ENCODE data around the gene TMEM120B. TPM values are rescaled to one million over a fixed set of nuclear protein-coding genes. Genes with fewer than 3 reads are reported as not detected.
"Not testable (repeated sequence)": the region's sequence is repeated elsewhere in the genome, so short reads cannot be mapped to it uniquely, and the experiment has no call there.

Gene TMEM120B
- total RNA-seq, 1 experiment from 2014 or later, result 3.9 TPM

DNA sequence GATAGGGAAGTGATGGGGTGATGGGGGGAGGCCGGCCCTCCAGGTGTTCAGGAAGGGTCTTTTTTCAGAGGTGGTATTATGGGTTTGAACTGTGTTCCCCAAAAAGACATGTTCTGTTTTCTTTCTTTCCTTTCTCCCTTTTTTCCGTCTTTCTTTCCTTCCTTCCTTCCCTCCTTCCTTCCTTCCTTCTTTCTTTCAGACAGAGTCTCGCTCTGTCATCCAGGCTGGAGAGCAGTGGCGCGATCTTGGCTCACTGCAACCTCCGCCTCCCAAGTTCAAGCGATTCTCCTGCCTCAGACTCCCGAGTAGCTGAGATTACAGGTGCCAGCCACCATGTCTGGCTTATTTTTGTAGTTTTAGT lies 3.5 kb upstream of the TMEM120B start:
- not testable (repeated sequence) for DNase-seq (ENCODE audit: low read depth)

DNA sequence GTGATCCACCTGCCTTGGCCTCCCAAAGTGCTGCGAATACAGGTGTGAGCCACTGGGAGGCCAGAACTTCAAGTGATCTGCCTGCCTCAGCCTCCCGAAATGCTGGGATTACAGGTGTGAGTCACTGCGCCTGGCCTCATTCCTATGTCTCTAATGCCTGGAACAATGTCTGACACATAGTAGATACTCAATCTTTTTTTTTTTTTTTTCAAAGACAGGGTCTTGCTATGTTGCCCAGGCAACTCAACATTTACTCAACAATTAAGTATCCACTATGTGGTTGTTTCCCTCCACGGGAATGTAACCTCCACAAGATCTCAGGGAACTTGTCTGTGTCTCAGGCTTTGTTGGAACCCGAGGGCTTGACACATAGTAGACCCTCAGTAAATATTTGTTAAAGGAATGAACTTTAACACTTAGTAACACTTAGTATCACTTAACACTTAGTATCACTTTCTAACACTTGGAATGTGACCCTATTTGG lies 3.0 kb upstream of the TMEM120B start:
- peak; percentile 73 for DNase-seq (ENCODE audit: low read depth)

DNA sequence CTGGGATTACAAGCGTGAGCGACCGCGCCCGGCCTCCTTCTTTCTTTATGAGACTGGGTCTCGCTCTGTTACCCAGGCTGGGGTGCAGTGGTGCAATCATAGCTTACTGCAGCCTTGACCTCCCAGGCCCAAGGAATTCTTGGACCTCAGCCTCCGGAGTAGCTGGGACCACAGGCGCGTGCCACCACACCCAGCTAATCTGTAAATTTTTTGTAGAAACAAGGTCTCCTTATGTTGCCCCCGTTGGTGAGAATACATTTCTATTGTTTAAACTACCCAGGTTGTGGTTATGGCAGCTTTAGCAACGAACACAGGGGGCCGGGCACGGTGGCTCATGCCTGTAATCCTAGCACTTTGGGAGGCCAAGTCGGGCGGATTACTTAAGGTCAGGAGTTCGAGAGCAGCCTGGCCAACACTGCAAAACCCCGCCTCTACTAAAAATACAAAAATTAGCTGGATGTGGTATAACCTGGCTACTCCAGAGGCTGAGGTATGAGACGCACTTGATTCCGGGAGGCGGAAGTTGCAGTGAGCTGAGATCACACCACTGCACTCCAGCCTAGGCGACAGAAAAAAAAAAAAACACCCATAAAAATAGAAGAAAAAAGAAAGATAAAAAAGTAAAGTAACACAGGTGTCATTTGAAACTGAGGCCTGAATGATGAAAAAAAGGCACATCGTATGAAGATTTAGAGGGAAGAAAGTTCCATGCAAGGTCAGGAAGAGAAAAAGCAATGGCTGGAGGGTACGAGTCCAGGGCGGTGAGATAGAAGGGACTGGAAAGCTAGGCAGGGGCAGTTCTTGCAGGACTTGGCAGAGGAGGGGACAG lies 977 bp upstream of the TMEM120B start:
- peak; percentile 49 for DNase-seq (ENCODE audit: low read depth)

DNA sequence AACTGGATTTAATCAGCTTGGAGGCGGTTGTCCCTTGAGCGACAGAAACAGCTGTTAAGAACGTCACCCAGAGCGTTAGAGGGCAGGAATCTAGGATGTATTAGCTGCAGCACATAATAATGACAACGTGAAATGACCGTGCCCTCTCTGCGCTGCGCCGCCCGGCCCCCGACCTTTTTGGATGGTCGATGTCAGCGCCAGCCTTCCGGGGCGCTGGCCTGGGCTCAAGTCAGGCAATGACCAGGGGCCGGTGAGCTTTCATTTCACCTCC lies 427 bp upstream of the TMEM120B start:
- peak; percentile 37 for DNase-seq (ENCODE audit: low read depth)

DNA sequence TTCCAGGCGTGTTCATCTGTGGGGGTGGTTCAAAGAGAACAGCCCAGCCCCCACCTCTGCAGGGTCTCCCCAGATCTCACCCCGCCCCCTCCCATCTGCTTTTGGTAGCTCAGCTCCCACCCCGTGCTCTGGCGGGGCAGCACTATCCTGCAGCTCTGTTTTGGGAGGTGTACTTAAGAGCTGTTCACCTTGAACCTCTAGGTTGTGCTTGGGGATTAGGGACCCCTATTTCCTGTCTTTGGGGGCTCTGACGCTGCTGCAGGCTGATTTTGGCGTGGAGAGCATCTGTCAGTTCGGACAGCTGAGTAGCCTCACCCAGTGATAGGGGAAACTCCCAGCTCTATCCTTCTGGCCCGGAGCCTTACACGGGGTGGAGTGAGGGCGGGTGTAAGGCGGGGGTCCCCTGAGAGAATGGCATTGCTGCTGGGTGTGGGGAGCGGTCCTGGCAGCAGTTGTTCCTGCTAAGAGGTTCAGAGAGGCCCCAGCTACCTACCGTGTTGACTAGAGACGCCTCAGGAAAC lies 765 bp downstream of the TMEM120B start:
- DNase-seq (ENCODE audit: low read depth), result no peak

DNA sequence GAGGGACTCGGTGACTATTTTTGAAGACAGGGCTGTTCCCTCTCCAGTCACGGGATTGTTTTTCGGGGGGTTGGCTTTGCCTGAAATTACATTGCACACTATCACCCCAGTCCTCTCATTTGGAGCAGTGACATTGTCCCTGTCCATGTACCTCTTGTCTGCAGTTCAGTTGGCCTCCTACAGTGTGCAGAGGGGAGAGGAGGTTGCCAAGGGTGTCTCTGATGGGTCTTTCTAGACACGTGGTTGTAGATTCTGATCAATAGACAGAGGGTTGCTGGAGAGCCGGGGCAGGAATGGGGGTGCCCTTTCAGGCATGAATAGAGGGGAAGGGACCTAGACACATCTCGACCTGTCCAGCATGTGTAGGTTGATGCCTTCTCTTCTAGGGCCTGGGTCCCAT lies 1.2 kb downstream of the TMEM120B start:
- no peak for DNase-seq (ENCODE audit: low read depth)

DNA sequence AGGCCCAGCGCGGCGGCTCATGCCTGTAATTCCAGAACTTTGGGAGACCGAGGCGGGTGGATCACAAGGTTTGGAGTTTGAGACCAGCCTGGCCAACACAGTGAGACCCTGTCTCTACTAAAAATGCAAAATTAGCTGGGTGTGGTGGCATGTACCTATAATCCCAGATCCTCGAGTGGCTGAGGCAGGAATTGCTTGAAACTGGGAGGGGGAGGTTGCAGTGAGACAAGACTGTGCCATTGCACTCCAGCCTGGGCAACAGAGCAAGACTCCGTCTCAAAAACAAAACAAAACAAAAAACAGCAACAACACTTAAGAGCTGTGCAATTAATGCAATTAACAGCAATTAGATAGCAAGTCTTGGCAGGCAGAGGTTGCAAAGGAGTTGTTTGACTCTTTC lies 2.5 kb downstream of the TMEM120B start:
- DNase-seq (ENCODE audit: low read depth), result not testable (repeated sequence)

DNA sequence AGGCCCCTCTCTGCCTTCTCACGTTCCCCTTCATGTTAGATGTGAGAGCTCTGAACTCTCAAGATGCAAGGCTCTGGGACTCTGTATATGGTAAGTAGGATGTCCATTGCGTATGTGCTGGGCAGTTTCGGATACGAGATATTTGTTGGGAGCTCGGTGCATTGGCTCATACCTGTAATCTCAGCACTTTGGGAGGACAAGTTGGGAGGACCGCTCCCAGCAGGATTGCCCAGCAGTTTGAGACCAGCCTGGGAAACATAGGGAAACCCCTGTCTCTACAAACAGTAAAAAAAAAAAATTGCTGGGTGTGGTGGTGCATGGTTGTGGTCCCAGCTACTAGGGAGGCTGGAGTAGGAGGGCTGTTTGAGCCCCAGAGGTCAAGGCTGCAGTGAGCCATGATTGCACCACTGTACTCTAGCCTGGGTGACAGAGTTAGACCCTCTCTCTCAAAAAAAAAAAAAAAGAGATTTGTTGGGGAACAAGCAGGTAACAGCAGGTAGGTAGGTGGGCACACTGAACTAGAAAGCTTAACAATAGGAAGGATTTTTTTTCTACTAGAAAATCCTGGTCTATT lies 3.4 kb downstream of the TMEM120B start:
- no peak for DNase-seq (ENCODE audit: low read depth)

DNA sequence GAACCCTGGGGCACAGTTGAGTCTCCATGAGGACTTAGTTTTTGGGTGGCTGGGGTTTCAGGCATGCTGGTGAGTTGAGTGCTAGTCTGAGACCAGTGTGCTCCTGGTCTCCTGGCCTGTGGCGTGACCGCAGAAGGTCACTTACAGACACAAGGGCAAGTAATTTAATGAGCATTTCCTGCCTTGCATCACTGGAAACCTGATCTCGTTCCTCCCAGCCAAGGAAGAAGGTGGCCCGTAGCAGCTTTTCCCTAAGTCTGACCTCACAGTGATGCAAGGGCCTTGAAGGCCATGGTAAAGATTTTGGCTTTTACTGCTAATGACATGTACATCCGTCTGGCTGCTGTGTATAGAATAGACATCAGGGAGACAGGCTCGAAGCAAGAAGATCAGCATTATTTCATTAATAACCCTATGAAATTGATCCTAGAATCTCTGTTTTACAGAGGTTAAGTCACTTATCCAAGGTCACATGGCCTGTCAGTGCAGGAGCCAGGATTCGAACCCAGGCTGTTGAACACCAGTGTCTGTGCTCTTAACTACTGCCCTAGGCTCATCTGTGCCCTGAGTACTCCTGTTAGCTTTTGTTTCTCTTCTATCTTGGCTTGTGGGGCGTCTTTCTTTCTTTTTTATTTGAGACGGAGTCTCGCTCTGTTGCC lies 4.6 kb downstream of the TMEM120B start:
- DNase-seq (ENCODE audit: low read depth), result peak; percentile 86

DNA sequence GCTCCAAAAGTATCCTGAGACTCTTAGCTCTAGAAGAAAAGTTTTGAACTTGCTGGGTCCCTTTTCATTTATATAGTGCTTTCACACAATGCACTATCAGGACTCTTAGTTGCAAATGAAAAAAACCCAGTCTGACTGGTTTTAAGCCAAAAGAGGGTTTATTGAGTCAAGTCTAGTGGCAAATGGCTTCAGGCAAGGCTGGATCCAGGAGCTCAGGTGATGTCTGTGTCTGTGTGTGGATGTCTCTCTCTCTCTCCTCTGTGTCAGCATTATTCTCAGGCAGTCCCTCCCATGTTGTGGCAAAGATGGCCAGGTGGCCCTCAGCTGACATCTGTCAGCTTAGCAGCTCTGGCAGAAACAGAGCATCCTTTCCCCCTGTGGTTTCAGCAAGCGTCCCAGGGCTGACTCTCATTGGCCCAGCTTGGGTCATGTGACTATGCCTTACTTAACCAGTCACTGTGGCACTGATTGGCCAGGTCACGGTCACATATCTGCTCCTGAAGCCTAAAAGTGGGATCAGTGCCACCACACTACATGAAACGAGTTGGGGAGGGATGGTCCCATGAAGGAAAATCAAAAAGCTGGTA lies 6.2 kb downstream of the TMEM120B start:
- no peak for DNase-seq (ENCODE audit: low read depth)

DNA sequence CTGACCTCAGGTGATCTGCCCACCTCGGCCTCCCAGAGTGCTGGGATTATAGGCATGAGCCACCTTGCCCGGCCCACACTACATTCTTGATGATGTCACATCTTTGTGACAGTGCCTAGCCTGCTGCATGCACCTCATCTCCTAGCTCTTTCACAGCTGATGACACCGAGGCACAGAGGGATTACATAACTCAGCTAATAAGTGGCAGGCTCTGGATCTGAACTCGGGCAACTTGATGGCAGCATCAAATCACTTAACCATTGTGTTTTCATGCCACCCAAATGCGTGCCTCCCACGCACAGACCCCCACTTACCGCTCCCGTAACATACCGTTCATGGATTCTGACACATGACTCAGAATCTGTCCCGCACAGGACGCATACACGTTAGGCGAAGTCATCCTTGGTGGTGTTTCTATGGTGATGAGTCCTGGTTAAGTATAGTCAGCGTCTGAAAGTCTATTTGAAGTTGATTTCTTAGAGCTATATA lies 7.4 kb downstream of the TMEM120B start:
- peak; percentile 73 for DNase-seq (ENCODE audit: low read depth)

DNA sequence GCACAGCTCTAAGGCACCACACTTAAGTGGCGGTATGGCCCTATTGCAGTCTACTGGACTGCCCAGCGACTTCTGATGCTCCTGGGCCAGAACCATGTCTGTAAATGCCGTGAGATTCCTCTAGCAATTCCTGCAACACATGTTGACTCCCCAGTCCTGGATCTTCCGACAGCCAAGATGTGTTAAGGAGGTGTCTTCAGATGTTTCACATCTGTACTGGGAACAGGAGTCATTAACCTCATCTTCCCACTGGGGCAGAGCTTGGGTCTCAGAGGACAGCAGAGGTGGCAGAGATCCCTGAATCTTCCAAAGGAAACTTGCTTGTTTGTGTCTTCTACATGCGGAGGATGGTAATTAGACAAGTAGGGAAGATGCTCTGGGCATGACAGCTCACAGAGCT lies 8.2 kb downstream of the TMEM120B start:
- DNase-seq (ENCODE audit: low read depth), result no peak

DNA sequence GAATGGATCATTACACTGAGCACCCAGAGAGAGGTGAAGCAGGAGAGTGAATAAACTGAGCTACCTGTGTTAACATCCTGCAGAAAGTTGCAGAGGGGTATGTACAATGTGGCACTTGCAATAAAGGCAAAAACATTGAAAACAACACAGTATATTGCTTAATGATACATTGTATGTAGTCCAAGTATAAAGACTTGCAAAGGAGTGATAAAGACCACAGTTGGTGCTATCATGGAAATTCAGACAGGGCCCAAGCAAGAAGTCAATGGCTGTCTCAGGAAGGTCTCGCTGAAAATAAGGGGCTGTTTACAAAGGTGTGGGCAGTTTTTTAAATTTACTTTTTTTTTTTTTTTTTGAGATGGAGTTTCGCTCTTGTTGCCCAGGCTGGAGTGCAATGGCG lies 10.0 kb downstream of the TMEM120B start:
- no peak for DNase-seq (ENCODE audit: low read depth)

DNA sequence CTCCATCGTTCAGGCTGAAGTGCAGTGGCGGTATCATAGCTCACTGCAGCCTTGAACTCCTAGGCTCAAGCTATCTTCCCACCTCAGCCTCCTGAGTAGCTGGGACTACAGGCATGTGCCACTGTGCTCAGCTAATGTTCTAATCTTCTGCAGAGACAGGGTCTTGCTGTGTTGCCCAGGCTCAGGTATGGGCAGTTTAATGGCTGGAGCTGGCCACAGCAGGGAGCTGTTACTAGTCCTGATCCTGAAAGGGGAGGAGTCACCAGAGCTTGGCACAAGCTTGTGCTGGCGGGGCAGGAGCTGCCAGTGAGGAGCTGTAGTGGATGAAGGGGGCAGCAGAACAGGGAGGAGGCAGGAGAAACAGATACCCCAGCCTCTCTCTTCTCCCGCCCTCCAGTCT lies 10.6 kb downstream of the TMEM120B start:
- no peak for DNase-seq (ENCODE audit: low read depth)

DNA sequence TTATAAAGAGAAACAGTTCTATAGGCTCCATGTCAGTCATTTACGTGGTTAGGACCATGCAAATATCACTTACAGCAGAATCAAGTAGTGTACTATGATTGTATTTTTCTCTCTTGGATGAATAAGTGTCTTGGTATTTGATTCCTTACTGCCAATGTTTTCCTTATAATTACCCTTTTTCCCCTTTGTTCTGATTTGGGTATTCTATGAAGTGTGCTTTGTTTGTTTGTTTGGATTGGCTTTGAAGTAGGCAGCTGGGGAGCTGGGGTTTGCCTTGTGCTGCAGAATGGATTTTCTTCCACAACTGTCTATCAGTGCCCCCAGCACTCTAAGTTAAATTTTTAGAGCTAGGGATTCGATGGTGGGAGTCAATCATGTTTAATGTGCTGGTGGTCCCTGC lies 12.4 kb downstream of the TMEM120B start:
- DNase-seq (ENCODE audit: low read depth), result no peak

DNA sequence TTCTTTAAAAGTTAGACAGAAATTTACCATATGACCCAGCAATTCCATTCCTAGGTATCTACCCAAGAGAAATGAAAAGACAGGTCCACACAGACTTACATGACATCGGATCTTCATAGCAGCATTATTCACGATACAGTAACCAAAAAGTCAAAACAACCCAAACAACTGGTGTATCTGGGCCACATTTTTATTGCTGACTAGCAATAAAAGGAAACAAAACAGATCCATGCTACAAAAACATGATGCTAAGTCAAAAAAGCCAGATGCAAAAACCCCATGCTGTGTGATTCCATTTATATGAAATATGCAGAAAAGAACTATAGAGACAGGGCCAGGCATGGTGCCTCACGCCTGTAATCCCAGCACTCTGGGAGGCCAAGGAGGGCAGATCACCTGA lies 12.9 kb downstream of the TMEM120B start:
- DNase-seq (ENCODE audit: low read depth), result no peak

DNA sequence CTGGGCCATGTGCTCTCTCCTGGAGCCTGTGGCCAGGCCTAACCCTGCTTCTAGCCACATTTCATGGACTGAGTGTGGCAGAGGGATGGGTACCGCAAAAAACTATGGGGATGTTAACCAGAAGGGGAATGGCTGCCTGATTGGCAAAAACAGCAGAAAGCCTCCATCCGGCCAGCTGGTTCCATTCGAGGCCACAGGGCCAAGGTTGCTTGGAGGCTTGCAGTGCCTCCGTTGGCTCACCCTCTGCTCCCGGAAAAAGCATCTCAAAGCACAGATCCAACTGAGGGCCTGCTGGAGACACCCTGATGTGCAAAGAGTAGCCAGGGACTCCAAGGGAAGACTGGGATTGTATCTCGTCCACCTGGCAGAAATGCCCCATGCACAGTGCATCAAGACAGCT lies 16.5 kb downstream of the TMEM120B start:
- DNase-seq (ENCODE audit: low read depth), result no peak

DNA sequence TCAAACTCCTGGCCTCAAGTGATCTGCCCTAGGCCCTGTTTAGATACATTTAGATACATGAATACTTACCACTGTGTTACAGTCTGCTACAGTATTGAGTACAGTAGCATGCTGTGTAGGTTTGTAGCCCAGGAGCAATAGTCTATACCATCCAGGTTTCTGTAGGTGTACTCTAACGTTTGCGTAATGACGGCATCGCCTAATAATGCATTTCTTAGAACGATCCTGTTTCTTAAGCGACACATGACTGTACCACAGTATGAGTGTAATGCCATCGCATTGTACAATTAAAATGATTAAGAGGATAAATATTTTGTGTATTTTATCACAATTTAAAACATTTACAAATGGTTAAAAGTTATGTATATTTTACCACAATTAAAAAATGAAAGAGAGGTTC lies 18.9 kb downstream of the TMEM120B start:
- DNase-seq (ENCODE audit: low read depth), result no peak

DNA sequence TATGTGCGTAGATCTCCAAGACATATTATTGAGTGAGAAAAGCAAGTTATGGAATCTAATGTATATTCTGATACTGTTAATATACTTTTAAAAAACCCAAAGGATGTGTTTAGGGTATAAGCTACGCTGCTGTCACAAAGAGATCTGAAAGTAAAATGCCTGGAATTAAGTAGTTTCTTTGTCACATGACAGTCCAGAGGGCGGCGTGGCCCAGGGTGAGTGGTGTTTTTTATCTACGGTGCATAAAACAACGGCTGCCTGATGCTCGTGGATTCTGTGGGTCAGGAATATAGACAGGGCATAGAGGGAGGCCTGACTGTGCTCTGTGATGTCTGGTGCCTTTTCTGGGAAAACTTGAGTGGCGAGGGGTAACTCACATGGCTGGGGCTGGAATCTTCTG lies 21.3 kb downstream of the TMEM120B start:
- no peak for DNase-seq (ENCODE audit: low read depth)

DNA sequence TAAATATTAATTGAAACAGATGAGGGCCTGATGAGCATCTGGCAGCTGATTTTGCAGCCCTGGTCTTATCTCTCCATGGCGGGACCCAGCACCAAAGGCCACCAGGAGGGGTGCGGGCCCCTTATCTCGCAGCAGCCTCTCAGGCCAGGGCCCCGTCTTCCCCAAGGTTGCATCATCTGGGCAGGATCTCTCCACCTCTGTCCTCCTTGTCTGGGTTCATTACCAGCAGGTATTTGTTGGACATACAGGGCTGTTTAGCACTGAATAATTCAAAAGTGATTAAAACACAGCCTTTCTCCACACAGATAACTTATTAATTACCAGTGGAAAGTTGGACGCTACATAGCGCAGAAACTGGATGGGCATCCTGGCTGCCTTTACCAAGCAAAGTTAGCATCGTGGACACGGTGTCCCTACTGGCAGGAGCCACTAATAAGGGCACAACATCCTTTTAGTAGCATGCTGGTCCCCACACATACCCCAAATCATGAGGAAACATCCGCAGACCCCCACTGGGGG lies 25.8 kb downstream of the TMEM120B start:
- DNase-seq (ENCODE audit: low read depth), result no peak

DNA sequence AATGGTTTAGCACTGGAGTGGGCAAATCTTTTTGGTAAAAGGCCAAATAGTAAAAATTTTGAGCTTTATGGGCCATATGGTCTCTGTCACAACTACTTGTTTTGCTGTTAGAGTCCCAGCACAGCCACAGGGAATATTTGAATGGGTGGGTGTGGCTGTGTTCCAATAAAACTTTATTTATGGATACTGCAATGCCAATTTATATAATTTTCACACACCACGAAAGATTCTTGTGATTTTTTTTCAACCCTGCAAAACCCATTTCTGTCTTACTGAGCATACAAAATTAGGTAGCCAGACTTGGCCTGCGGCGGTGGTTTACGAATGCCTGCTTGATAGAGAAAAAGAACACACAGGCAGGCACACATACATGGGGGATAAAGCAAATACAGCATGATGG lies 28.3 kb downstream of the TMEM120B start:
- no peak for DNase-seq (ENCODE audit: low read depth)

DNA sequence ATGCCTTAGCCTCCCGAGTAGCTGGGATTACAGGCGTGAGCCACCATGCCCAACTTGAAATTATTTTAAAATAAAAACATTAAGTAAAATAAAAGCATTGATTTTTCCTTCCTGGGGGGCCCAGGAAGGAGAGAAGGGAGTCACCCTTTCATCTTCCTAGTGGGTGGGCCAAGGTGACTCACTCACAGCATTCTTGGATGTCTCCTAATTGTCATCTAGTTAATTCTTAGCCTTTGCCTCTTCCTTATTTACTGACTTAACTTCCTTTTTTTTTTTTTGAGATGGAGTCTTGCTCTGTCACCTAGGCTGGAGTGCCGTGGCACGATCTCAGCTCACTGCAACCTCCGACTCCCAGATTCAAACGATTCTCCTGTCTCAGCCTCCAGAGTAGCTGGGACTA lies 29.2 kb downstream of the TMEM120B start:
- DNase-seq (ENCODE audit: low read depth), result no peak
